CD4-positive, alpha-beta T cell treated with Interleukin-15 for 1 hour (primary cell): Measurements from ENCODE around the gene CINP.

ENCODE experiments used
- DNase-seq: peaks from one replicate; pipeline ENCODE4 v3.0.0-alpha.2; 2020

CINP gene

DNA sequence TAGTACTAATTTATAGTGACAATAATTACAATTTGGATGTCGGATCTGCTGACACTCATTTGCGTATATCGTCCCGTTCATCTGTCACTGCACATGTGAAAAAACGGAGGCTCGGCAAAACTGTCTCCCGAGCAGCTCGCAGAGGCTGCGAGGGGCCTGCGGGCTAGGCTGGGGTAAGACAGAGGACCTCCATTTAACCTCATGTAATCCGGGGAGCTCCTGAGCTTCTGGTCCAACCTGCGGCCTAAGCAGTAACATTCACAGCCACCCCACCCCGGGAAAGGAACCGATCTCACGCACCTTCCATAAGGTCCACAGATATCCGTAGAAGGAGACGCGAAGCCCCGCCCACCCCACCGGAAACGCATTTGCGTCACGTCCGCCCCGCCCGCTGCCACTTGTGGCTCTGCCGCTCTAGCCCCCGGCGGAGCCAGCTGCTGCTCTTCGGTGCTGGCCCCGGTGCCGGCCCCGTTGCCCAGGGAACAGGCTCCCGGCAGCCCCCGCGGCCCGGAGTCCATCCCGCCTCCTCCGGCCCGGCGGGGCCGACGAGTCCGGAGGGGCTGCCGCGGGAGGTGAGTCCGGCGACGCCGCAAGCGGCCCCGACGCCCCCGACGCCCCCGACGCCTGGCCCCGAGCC is at the start of gene CINP, which contains the start of gene TECPR2:
Gene CINP (minus strand): TSS at position 346 of the 637 bp plus-strand sequence. CDS start 39 bp downstream, at position 307.
Gene TECPR2 (plus strand): TSS at position 397 of the 637 bp plus-strand sequence. CDS start 13,781 bp downstream, outside the sequence.
- DNase-seq, result peak; percentile 96

DNA sequence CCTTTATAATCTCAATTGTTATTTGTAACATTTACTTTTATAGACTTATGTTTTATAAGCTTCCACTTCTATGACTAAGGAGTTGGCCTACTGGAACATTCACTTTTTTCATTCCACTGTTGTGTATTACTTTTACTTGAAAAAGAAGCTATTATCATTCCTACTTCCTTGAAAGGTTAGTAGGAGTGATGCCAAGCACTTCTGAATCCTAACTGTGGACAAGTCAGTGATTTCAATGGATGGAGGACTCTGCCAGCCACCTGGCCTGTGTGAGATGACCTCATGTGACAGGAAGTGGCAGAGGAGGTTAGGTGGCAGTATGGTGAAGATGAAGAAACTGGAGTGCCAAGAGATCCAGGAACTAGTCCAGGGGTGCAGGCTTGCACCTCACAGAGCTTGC is 46.0 kb upstream of the CINP start:
- no peak for DNase-seq

DNA sequence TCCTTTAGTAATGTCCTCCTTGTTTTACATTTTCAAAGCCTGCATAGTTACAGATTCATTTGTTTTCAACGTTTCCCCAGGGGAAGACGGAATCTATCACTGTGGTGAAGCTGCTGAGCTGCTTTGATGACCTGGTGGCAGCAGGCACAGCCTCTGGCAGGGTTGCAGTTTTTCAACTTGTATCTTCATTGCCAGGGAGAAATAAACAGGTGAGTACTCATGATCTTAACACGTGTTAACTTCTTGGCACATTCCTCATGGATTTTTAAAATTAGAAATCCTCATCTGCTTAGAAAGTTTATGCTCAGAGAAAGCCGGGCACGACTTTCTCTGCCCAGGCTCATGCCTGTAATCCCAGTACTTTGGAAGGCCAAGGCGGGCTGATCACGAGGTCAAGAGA is 44.6 kb upstream of the CINP start:
- DNase-seq, result no peak

DNA sequence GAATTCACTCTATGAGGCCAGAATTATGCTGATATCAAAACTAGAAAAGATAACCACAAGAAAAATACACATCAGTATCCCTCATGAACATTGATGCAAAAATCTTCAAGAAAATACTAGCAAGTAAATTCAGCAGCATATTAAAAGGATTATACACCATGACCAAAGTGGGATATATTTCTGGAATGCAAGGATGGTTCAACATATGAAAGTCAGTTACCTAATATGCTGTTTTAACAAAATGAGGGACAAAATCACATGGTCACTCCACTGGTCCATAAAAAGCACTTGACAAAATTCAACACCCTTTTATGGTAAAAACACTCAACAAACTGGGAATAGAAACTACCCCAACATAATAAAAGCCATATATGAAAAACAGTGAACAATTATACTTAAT is 40.3 kb upstream of the CINP start:
- DNase-seq, result no peak

DNA sequence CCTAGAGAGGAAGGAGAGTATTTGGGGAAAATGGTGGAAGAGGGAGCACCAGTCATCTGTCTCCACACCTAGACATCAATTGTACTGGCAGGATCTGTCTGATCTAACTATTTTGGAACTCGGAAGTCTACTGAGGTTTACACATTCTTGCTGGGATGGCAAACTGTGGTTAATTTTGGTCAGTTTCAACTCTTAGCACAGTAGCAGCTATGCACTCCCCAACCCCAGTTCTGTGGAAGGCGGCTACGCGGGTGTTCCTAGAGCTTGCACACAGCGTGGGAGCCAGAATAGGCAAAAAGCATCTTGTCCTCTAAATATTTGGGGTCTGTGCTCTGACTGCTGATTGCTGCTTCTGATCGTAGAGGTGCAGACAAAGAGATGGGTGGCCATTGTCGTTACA is 33.8 kb upstream of the CINP start:
- no peak for DNase-seq

DNA sequence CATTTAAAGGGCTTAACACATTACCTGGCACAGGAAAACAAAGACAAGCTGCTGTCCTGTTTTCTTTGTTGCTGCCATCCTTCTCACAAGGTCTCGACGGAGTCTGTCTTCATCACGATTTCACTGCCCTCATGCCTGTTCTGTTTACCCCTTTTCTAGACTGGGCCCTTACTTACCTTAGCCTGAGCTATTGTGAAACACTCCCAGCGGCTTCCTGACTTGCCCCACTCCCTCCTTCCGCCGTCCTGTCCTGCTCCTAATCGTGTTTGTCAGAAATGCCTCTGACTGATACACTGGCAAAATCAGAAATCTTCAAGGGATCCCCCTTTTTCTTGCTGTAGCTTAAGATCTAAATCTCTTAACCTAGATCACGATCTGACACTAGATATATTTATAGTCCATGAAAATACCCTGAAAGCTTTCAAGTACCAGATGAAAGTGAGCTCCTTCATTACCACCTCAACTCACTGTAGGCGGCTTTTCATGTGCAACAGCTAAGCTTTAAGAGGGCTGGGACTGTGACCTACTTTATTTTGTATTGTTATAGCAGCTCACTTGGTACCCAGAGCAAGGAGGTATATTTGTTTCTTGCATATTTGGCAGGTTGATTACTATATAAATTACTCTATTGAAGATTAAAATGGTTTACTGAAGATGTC is 32.2 kb upstream of the CINP start:
- DNase-seq, result no peak

DNA sequence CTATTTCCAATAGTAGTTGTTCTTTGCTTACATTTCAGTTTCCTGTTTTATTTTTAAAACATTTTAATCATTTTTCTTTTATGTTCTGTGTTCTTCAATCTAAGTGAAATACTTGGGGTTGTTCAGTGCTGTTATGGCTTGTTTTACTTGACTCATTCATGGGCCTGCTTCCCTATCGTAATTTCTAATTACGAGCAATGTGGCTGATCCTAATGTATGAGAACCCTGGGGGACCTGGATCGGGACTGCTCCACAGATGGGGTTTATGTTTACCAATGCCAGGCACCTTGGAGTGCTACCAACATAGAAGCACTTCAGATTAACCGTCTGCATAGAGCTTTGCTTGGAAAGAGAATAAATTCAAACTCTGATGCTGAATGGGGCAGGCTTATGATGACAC is 29.8 kb upstream of the CINP start:
- no peak for DNase-seq

DNA sequence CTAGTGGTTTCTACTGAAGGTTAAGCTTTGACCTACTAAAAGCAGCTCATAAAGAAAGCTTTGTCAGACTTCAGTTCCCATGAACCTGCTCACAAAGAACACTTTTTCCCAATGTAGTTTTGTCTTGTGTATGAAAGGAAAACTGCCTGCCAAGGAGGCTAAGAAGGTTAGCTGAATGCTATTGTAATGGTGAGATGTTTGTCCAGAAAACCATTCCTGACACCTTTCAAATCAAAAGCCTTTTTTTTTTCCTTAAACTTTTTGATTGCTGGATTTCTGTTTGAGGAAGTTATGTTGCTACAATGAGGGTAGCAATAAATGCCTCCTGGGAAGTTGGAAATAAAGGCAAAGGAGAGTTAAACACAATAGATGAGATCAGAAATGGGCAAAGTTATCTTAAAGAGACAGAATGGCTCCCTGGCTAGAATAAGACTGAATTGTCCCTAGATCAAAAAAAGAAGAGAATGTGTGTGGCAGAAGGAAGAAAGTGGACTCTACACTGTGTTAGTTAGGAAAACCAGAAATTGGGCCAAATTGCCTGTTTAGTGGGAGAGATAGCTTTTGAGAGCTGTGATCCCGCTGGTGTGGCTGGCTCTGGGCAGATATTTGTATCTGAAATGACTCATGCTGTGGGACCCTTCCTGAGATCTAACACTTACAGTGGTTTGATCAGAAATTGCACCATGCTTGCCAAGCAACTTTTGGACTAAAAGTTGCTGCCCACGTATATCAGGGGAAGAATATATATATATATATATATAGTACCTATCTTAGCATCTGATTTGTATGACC is 27.6 kb upstream of the CINP start:
- DNase-seq, result no peak

DNA sequence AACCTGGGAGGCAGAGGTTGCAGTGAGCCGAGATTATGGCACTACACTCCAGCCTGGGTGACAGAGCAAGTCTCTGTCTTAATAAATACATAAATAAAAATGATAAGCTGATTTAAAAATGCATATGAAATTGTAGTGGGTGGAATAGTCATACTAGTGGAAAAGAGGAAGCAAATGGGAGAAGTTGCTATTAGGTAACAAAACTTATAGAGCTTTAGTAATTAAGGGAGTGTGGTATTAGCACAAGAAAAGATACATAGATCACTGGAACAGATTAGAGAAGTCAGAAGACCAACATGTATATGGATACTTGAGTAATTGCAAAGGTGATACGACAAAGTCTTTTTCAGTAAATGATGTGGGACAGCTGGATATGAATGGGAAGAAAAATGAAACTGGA is 26.6 kb upstream of the CINP start:
- no peak for DNase-seq

DNA sequence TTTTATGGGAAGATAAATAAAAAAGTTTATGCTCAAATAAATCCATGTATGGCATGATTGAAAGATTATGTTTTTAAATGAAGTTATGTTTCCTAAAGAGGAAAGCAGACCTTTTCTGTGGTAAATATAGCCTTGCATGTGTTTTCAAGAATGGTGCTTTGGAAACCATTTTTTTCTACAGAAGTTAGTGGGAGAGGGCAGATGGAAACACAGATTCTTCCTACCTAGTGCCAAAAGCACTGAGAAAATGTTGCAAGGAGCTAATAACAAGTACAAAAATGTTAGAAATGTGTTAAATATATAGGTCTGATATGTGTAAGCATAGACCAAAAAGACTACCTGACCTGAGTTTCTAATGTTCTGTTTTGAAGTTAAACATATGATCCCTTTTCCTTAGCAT is 24.4 kb upstream of the CINP start:
- no peak for DNase-seq

DNA sequence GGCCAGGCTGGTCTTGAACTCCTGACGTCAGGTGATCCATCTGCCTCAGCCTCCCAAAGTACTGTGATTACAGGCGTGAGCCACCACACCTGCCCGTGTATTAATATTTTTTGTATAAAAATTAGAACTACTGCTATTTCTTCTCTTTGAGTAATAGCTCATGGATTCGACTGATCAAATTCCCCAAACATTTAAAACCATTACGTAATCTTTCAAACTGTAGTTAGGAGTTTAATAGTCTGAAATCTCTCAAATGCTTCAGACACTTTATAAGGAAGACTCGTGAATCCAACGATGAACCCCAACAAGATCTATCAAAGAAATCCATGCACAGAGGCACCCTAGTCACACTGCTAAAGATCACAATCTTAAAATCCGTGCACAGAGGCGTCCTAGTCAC is 16.1 kb upstream of the CINP start:
- no peak for DNase-seq

DNA sequence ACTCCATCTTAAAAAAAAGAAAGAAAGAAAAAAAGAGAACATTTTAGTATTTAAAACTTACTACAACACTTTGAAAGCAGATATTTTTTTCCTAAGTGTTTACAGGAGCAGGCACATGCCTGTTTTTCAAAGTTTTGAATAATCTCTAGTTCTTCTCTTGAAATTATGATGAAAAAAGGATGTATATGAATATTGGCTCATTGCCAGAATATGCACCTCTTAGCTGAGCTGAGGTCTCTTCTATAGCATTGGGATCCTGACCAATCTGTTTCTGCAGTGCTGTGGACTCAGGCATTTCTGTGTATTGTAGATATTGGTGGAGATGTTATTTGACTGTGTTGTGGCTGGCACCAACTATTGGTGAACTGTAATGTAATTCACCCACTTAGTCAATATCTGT is 15.0 kb upstream of the CINP start:
- no peak for DNase-seq

DNA sequence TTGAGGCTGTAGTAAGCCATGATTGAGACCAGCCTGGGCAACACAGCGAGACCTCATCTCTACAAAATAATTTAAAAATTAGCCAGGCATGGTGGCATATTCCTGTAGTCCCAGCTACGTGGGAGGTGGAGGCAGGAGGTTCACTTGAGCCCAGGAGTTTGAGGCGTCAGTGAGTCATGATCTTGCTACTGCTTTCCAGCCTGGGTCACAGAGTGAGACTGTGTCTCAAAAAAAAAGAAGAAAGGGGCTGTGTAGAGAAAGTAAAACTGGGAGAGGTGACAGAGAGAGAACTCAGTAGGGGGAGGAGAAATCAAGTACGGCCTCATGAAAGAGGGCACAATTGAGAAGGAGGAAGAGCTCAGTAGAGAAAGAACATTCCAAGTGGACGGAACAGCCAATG is 12.4 kb upstream of the CINP start:
- DNase-seq, result no peak

DNA sequence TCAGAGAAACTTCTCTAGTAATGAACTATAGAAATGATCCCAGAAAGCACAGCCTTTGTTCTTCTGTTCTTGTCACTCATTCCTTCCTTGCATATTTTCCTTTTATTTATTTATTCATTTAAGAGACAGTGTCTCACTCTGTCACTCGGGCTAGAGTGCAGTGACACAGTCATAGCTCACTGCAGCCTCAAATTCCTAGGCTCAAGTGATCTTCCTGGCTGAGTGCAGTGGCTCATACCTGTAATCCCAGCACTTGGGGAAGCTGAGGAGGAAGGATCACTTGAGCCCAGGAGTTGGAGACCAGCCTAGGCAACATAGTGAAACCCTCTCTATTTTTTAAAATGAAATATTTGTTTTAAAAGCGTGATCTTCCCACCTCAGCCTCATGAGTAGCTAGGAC is 11.6 kb upstream of the CINP start:
- DNase-seq, result no peak

DNA sequence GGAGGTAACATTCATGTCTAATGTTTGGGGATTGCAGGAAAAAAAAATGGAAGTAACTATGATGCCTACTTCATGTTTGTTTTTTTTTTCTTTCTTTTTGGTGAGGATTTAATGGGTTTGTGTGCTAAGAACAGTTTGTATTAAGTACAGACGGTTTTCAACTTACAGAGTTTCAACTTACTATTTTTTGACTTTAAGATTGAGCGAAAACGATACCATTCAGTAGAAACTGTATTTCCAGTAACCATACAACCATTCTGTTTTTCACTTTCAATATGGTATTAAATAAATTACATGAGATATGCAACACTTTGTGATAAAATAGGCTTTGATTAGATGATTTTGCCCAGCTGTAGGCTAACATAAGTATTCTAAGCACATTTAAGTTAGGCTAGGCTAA is 10.4 kb upstream of the CINP start:
- no peak for DNase-seq

DNA sequence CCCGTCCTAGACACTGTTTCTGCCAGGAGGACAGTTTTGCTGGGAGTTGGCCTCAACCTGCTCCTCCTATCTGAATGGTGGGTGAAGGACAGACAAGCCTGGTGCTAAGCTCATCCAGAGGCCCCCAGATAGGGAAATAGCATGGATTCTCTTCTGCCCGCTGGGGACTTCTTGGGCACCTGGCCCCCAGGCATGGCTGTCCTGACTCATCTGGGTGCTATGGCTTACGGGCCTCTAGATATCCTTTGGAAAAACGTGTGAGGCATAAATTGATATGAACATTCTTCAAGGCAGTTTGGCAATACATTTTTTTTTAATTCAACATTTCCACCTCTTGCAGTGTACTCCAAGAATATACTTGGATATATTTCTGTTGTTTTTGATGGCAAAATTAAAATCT is 8.7 kb upstream of the CINP start:
- DNase-seq, result no peak

DNA sequence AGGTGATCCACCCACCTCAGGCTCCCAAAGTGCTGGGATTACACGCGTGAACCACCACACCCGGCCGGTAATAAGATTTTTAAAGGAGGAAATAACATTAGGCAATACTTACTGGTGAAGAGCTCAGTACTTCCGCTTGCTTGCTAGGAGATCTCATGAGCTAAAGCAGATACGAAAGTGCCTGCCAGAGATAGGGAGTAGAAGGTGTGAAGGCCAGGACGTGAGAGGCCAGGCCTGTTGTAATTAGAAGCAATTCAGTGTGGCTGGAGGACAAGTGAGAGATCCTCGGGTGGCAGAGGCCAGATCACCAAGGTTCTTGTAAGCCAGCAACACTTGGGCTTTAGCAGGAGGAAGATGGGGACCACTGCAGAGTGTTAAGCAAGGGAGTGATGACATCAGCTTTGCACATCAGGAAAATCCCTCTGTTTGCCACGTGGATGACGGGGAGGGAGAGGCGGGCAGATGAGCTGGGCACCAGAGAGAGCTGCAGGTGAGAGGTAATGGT is 7.7 kb upstream of the CINP start:
- peak; percentile 42 for DNase-seq

DNA sequence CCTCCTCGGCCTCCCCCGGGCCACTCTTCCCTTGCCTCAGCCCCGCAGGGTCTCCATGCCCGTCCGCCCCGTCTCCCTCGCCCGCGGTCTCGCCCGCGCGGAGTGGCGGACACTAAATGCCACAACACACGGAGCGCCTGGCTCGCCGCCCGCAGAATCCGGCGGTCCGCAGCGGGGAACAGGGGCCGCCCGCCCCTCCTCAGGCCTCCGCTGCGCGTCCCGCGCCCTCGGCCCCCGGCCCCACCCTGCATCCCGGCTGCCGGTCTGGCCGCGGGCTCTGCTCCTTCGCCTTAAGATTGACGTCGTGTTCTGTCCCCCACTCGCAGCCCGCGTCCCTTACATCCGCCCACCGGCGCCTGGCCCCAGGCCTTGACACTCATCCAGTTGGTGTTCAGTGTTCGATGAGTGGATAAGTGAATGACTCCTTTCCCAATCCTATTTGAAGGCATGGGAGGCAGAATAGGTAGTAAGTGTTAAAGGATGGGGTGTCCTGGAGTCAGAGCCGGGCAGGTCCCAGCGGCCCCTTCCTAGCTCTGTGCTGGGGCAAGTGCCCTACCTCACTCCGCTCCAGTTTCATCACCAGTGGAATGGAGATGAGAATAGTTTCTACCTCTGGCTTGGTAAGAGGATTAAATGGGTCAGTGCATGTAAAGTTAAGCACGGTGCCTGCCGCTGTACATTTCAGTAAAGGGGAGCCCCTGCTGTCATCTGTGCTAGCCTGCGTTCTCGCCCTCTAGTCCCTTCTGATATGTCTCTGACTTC is 673 bp upstream of the CINP start:
- DNase-seq, result no peak

DNA sequence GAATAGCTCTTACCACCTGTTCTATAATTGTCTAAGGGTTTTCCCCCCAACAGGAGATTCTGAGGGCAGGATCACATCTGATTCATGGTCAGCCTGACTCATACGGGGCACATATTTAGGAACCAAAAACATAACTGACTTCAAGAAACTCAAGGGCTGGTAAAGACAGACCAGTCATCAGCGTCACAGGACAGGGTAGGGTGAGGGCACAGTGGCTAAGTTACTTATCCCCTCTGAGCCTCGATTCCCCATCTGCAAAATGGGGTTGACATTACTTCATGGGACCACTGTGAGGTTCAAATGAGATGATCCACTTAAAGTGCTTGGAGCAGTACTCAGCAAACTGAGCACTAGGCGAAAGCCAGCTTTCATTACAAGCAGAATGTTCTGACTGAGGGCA is 606 bp downstream of the CINP start:
- DNase-seq, result peak; percentile 36

DNA sequence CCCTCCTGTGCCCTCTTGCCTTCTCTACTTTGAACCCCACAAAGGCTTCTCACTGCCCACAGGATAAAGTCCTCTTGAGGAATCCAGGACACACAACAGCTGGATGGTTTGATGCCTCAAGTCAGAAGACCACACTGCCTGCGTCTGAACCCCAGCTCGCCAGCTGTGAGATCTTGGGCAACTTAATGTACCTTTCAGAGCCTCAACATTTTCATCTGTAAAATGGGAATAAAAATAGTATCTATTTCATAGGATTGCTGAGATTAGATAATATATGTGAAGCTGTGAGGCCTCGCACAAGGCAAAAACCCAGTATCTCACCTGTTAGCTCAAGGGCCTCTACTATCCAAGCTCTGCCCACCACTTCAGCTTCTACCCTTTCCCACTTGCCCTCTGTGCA is 2.3 kb downstream of the CINP start:
- no peak for DNase-seq

DNA sequence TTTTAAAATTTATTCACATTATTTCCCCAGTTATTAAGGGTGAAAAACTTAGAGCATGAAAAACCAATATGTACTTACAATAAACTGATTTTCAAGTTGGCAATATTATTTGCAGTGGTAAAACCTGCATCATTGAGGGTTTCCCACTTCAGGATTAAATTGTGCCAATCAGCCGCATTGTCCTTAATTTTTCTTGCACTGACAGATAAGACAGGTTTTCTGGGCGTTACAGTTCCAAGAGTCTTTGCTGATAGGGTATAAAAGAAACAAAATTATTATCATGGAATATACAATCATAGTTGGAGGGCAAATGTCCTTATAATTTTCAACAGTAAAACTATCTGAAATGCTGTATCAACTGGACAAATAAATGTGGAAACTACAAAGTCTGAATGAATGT is 3.3 kb downstream of the CINP start:
- no peak for DNase-seq

DNA sequence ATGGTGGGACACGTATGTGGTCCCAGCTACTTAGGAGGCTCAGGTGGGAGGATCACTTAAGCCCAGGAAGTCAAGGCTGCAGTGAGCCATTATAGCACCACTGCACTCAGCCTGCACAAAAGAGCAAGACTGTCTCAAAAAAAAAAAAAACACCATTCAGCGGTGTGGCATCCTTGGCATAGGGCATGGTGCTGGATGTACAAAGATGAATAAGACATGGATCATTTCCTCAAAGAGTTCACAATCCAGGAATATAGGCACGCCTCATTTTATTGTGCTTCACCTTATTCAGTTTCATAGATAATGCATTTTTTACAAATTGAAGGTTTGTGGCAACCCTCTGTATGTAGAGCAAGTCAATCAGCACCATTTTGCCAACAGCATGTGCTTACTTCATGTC is 6.4 kb downstream of the CINP start:
- DNase-seq, result no peak

DNA sequence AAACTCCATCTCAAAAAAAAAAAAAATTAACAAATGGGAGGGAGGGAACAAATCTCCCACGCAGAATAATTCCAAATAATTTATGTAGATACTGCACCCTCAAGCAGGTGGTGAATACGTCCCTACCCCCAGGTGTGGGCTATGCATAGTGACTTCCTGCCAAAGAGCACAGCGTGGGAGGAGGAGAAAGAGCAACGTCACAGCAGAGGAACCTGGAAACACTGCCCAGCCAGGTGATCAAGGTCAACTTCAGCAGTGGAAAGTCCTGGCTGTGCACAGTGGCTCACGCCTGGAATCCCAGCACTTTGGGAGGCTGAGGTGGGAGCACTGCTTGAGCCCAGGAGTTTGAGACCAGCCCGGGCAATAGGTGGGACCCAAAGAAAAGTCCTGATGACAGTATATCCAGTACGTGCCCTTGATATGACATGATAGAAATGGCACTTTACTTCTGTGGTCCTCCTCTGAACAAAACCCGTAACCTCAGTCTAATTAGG is 9.5 kb downstream of the CINP start:
- DNase-seq, result no peak
